HG02973 (cell line): Measurements from ENCODE around the gene MEX3D.

Experiments
- ATAC-seq: cut with Tn5 transposase; IDR thresholded peaks from one replicate; pipeline ENCODE4 v1.9.1; 2021; ENCODE audit warnings: moderate library complexity; ENCODE audit not compliant: unreplicated experiment

MEX3D gene

DNA sequence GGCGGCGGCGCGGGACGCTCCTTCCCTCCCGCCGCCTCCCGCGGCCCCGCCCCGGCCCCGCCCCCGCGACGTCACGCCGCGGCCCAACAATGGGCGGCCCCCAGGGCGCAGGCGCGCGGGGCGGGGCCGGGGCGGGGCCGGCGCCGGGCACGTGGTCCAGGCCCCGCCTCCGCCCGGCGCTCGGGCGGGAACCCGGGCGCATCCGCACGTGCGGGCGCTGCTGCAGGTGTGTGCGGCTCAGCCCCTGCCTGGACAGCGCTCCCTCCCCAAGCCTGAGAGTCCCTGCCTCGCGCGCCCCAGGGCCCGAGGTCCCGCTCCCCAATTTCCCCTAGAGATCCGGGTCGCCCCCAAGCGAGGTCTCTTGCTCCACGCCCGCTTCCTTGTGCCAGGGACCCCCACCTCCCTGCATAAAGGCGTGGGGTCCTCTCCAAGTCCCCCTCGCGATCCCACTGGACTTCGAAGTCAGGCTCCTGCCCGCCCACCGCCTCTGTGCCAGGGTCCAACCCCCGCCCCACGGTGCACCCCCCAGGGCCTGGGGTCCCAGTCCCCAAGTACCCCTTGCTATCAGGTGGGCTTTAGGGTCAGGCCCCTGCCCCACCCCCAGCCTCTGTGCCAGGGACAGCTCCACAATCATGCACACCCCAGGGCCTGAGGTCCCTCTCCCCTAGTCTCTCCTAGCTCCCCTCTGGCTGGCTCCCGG lies at the start of gene MEX3D:
MEX3D (minus strand) TSS at position 6 of the 700 bp plus-strand sequence. CDS start 267 bp downstream, outside the sequence.
- no peak for ATAC-seq

DNA sequence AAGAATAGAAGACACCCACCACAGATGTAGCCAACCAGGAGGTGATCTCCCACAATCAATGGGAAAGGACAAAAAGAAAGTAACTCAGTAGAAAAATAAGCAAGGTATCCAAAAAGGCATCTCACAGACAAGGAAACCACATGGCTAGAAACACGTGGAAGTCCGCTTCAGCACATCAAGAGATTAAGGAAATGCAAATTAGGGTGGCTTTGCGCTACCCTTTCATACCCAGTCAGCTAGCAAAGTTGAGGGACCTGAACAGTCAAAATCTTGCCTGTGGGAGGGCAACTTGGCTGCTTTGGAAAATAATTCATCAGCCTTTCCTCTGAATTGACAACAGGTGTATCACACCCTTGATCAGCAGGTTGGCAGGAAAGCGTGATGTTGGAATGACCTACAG lies 48.8 kb upstream of the MEX3D start:
- no peak for ATAC-seq

DNA sequence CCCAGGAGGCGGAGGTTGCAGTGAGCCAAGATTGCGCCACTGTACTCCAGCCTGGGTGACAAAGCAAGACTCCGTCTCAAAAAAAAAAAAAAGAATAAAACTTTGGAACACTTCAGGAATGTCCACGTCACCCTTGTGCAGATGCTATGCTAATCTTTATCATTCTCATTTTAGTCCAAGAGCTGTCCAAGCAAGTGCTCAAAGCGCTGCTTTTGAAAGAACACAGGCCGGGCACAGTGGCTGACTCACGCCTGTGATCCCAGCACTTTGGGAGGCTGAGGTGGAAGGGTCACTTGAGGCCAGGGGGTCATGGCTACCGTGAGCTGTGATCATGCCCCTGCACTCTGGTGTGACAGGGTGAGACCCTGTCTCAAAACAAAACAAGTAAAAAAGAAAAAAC lies 48.3 kb upstream of the MEX3D start:
- ATAC-seq: no peak

DNA sequence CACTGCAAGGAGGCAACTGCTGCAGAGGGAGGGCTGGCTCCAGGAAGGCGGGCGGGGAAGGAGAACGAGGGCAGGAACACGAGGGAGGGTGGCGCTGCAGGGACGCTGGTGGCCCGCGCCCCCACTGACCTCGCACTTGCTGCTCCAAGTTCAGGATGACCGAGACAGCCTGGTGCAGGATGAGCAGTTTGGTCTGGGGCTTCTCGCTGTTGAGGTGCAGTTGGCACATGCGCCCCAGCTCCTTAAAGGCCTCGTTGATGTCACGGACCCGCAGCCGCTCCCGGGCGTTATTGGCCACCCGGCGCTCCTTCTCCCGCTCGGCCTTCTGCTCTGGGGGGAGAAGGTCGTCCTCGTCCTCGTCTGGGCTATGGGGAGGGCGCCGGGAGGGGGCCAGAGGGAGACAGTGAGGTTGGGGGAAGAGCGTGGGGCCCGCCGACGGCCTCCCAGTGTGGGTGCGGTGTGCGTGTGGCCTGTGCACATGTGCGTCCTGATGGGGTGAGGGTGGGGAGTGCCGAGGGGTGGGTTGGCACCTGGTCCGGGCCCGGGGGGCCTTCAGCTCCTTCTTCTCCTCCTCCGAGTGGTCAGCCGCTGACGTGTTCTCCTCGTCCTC lies 47.1 kb upstream of the MEX3D start:
- no peak for ATAC-seq

DNA sequence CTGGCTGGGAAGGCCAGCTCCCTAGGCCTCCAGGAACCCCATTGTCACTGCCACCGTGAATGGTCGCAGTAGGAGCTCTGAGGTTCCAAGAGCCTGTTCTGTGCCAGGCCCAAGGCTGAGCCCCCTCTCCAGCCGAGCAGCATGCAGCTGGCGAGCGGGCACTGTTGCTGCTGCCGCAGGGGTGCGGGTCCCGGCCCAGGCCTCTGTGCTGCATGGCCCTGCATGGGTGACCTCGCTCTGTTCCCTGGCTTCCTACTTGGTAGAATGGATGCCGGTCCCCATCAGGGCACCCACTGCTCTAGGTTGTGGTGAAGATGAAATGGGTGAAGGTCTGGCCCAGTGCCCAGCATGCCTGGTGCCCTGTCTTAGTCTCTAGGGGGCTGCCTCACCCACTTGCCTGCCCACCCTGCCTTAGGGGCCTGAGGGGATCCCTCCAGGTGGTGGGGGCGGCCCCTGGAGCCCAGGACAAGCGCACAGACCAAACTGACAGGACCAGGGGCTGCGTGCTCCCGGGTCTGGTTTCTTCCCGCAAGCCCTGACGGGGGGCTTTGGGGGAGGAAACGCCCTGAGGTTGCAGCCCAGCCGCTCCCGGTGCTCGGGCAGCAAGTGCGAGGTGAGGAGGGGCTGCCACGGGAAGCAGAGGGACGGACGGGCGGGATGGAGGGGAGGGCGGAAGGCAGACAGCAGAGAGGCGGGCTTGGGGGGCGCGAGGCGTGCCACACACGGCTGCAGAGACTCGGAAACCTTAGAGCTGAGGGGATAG lies 45.9 kb upstream of the MEX3D start:
- no peak for ATAC-seq

DNA sequence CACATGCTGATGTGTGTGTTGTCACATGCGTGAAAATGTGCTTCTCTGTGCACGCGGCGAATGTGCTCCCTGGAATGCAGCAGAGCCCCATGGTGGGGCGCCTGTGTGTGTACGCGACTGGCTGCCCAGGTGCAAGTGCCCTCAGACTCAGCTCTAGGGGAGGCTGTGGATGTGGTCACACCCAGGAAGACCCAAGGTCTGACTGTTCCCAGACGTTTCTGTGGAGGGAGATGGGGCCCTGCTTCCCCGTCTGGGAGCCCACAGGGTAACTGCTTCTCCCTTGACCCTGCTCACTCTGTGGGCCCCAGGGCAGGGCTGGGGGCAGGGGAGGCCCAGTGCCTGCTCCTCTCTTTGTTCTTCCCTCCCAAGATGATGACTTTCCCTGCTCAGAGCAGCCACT lies 45.0 kb upstream of the MEX3D start:
- ATAC-seq: no peak

DNA sequence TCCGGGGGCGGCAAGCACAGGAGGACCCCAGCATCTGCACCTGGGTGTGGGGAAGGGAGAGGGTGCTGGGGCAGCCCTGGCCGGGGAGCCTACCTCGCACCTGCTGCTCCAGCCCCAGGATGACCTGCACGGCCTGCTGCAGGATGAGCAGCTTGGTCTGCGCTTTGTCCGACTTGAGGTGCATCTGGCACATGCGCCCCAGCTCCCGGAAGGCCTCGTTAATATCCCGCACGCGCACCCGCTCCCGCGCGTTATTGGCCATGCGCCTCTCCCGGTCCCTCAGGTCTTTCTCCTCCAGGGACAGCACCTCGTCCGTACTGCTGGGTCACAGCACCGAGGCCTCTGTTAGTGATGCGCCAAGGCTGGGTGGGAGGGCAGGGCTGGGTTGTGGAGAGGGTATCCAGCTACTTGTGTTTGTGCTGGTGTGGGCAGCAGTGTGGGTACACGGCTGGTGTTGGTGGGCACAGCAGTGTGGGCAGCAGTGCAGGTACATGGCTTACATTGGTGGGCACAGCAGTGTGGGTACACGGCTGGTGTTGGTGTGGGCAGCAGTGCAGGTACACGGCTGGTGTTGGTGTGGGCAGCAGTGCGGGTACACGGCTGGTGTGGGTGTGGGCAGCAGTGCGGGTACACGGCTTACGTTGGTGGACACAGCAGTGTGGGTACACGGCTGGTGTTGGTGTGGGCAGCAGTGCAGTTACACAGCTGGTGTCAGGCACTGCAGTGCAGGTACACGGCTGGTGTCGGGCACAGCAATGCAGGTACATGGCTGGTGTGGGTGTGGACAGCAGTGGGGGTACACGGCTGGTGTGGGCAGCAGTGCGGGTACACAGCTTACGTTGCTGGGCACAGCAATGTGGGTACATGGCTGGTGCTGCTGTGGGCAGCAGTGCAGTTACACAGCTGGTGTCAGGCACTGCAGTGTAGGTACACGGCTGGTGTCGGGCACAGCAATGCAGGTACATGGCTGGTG lies 44.3 kb upstream of the MEX3D start:
- no peak for ATAC-seq

DNA sequence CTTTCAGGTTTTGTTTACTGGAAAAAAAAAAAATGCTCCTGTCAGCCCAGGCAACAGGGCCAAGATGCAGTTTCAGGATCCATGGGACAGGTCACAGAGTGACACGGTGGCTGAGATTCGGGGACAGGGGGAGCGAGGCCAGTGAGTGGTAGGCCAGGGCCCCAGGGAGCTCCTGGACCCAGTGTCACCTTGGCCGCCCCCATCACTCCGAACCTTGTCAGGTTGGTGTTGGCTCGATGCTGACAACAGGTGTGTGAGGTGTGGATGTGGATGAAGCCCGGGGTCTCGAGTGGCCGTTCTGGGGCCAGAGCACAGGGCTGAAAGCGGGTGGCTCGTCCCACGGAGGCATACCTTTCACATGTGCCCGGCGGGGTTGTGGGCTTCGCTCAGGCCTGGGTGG lies 43.2 kb upstream of the MEX3D start:
- ATAC-seq: no peak

DNA sequence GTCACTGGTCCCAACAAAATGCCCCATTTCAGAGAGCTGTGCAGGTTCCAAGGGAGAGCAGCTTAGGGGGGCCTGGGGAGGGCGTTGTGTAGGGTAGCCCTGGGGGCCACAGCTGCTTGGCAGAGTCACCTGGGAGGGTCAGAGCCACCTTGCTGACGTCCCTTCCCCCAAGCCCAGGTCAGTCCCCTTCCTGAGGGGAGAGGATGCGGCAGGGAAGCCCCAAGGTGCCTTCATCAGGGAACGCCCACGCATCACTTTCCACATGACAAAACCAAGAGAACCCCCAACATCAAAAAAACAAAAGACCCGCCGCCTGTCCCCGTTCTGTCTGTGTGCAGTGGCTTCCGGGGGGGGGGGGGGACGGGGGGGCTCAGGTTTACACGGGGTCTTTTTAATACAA lies 42.5 kb upstream of the MEX3D start:
- no peak for ATAC-seq

DNA sequence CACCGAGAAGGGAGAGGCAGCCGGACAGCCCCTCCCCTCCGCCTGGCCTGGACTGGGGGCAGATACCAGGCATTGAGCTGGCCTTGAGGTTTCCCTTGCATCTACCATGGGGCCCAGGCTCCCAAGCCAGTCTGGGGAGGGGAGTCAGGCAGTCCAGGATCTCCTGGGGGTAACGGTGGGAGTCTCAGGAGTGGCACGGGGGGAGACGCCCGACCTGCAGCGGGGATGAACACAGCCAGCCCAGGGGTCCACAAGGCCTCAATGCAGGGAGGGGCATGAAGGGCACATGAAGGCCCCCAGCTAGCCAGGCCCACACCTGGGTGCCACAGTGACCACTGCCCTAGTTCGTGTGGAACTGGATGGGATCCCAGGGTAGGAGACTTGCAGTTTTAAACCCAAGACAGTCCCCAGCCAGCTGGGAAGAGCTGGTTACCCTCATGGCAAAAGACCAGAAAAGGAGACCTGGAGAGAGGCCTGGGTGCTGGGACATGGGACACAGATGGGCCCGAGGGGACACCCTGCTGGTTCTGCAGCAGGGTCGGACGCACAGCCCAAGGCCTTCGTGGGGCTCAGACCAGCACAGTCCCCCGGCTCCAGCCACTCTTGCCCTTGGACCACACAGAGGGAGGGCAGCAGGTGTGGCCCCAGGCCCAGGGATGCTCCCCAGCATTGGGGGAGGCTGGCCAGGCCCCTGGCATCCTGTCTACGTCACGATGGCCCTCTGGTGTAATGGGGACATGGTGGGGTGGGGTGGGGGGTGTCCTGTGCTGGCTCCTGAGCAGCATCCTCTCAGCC lies 41.8 kb upstream of the MEX3D start:
- ATAC-seq: no peak

DNA sequence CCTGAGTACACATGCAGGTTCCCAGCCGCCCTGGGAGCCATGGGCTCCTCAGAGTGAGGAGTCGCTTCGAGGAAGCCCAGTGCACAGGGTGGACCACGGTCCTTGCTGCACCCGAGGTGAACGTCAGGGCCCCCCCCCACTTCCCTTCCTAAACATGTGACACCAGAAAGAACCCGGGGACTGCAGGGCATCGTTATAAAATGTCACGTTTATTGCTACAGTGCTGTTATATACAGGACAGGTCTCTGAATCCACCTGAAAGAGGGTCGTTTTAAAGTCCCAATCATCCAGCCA lies 40.9 kb upstream of the MEX3D start:
- ATAC-seq: no peak

DNA sequence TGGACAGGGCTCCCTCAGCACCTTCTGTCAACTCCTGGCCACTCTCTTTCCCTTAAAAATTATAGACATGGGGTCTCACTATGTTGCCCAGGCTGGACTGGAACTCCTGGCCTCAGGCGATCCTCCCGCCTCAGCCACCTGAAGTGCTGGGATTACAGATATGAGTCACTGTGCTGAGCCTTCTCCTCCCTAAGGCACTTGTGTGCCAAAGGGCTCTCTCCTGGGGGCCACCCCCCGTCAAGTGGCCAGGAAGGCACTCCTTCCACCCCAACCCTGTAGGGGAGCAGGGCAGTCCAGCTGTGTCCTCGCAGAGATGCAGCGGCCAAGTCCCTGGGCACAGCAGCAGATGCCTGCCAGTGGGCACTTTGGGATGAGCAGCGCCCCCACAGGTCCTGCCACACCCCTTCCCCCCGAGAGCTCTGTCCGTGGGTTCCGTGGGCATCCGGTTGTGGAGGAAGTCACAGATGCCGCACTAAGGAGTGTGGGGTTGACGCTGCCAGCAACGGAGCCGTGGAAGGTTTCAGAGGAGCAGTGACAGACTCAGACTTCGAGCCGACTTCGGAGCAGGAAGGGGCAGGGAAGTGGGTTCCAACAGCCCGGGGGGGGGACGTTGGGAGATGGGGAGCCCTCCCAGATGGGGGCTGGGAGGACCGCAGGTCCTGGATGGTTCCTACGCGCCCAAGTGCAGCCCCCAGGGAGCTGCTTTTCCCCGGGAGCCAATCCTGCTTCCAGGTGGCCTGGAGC lies 40.4 kb upstream of the MEX3D start:
- ATAC-seq: no peak

DNA sequence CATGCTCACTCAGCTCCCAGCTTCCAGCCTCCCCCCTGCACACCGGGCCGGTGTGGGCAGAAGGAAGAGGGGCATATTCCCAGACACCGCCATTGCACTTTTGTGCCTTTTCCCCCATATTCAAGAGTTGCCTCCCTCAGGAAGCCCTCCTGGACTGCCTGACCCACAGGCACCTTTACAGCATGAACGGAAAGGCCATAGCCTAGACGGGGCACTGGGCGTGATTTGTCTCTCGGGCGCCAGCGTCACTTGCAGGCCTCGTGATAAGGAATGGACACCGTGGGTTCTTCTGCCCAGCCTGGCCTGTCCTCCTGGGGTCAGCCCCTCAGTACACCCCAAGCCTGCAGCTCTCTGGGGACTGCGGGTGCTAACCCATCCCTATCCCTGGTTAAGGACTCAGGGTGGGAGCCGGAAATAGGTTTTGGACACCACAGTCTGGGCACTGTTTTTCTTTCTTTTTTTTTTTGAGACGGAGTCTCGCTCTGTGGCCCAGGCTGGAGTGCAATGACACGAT lies 38.1 kb upstream of the MEX3D start:
- no peak for ATAC-seq

DNA sequence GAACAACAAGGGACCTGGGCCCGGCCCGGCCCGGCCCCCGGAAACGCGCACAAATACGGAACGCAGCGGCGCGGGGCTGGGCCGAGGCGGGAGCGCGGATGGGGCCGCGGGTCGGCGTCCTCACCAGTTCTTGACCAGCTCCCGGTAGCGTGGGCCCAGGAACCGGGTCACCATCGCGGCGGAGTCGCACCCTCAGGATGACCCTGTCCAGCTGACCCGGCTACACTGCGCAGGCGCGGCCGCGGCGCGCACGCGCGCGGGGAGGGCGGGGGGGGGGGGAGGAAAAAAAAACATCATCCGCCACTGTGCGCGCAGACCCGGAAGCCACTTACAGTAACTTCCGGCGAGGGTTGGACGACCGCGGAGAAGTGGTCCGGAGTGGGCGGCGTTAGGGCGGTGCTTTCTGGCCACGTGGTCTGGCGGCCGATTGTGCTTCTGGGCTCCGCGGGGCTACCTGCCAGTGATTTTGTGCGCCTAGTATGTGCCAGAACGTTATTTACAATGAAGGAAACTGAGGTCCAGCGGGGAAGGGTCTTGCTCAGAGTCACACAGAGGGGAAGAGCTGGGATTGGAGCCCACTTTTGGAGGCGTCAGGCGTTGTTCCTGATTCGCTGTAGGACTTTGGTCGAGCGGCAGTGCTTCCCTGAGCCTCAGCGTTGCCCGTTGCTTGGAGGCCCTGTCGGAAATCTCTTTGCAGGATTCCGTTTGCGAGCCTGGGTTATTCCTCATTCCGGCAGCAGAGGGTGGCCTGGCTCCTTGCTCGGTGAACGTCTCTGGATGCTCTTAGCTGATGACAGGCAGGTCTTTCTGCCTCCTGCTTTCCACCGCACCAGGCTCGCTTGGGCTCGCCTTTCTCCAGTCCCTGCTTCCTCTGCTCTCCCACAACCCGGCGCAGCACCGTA lies 37.4 kb upstream of the MEX3D start, which contains the start of gene UQCR11:
UQCR11 (minus strand) TSS at position 227 of the 902 bp plus-strand sequence; CDS start at position 174, 53 bp downstream.
- peak; percentile 75 for ATAC-seq

DNA sequence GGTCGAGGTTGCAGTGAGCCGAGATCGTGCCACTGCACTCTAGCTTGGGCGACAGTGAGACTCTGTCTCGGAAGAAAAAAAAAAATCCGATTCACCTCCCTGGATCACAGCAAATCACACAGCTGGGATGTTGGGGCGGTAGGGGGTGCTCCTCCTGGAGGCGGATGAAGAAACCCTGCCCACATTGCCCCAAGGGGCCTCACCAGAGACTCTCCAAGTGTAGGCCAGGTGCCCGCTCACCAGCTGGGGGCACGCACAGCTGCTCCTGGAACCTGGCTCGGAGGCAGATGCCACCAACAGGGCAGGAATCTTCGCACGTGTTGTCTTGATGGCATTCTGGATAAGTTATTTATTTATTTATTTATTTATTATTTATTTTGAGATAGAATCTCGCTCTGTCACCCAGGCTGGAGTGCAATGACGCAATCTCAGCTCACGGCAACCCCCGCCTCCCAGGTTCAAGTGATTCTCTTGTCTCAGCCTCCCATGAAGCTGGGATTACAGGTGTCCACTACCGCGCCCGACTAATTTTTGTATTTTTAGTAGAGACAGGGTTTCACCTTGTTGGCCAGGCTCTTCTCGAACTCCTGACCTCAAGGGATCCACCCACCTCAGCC lies 34.1 kb upstream of the MEX3D start:
- no peak for ATAC-seq

DNA sequence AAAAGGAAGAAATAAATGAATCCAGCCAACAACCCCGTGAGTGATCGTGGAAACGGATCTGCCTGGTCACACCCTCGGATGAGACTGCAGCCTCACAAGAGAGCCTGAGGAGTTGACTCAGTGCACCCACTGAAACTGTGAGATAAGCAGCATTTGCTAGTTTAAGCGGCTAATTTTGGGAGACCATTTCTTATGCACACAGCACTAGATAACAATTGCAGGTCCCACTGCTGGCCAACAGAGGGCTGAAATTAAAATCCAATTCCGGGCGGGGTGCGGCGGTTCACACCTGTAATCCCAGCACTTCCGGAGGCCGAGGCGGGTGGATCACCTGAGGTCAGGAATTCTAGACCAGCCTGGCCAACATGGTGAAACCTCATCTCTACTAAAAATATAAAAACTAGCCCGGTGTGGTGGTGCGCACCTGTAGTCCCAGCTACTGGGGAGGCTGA lies 33.5 kb upstream of the MEX3D start:
- ATAC-seq: no peak

DNA sequence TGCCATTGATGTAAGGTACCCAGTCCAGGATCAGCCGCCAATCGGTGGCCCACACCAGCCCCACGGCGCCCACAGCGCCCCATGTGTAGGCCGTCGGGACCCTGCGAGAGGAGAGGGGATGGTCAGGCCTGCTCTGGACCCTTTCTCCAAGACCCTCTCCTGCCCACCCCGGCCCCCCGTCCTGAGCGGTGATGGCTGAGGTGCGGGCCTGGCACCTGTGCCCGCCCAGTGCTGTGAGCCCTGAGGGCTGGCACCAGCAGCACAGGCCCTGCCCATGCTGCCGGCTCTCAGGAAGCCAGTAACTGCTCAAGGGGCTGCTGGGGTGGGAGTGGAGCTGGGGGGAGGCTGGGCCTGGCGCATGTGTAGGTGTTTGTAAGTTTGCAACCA lies 31.3 kb upstream of the MEX3D start:
- ATAC-seq: no peak
